B cell (primary cell): ENCODE measurements around the gene CRYZ.

Experiments
- EZH2 ChIP-seq: IDR thresholded peaks from 2 replicates; pipeline ENCODE4 v1.6.1; 2012; ENCODE audit warnings: borderline replicate concordance, low read depth, mild to moderate bottlenecking, moderate library complexity, low read length; ENCODE audit not compliant: insufficient read depth, poor library complexity, severe bottlenecking
- TF ChIP-seq, protein P1 (sequence below): fragments of 200-600 bp; IDR thresholded peaks from one replicate; pipeline ENCODE4 v1.8.0; 2022; ENCODE audit warnings: antibody characterized with exemption, mild to moderate bottlenecking

- TF ChIP-seq, protein P1, sequence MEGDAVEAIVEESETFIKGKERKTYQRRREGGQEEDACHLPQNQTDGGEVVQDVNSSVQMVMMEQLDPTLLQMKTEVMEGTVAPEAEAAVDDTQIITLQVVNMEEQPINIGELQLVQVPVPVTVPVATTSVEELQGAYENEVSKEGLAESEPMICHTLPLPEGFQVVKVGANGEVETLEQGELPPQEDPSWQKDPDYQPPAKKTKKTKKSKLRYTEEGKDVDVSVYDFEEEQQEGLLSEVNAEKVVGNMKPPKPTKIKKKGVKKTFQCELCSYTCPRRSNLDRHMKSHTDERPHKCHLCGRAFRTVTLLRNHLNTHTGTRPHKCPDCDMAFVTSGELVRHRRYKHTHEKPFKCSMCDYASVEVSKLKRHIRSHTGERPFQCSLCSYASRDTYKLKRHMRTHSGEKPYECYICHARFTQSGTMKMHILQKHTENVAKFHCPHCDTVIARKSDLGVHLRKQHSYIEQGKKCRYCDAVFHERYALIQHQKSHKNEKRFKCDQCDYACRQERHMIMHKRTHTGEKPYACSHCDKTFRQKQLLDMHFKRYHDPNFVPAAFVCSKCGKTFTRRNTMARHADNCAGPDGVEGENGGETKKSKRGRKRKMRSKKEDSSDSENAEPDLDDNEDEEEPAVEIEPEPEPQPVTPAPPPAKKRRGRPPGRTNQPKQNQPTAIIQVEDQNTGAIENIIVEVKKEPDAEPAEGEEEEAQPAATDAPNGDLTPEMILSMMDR, result no peak
- no peak for TF ChIP-seq EZH2
Measured at GRCh38 chr1:74779750-74780149, 46.9 kb upstream of the CRYZ start.
